Activated CD4-positive, alpha-beta T cell treated with anti-CD3 and anti-CD28 coated beads for 1 hour (primary cell): Measurements from ENCODE around the gene BICD1.

Experiments
- DNase-seq: peaks from one replicate; pipeline ENCODE4 v3.0.0-alpha.2; 2020

BICD1 gene

DNA sequence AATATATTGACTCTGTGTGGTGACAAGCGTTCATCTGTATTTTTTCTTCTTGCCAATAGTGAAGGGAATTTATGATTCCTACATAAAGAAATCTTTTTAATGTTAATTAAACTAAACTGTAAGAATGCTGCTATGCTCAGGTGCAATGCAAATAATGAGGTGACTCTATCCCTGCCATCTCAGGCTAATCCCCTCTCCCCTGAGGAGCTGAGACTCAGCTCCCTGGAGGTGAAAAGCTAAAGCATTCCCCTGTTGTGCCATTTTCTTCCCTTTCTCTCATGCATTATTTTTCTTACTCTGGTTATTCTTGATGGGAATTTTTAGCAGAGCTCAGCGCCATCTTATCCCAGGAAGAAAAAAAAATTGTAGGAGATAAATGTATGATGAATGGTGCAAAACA lies 178.8 kb downstream of the BICD1 start:
- no peak for DNase-seq

DNA sequence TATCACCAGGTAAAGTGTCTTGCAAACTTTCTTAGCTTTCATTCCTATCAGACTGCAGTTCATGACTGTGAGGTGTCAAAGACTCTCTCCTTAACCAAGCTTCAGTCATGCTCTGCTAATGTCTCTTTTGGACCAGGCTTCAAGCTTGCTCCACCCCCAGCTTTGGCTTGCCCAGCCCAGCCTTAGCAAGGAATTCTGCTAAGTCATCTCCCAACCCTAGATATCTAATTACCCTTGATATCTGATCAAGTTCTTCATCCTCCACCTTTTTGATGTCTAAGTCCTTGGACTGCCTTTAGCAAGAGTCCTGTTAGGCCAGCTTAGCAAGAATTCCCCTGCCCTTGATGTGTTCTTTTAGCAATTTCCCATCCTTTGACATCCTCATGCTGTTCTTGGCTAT lies 183.8 kb downstream of the BICD1 start:
- DNase-seq = no peak

DNA sequence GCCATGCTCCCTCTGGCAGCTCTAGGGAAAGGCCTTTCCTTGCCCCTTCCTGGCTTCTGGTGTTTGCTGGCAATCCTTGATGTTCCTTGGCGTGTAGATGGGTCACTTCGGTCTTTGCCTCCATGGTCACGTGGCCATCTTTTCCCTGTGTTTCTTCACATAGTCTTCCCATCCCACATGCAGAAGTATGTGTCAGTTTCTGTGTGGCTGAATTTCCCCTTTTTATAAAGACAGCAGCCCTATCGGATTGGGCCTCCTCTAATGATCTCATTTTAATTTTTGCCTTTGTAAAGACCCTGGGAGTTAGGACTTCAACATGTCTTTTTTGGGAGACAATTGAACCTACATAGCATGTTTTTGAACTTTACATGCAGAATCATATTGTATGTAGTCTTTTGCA lies 185.5 kb downstream of the BICD1 start:
- DNase-seq = no peak

DNA sequence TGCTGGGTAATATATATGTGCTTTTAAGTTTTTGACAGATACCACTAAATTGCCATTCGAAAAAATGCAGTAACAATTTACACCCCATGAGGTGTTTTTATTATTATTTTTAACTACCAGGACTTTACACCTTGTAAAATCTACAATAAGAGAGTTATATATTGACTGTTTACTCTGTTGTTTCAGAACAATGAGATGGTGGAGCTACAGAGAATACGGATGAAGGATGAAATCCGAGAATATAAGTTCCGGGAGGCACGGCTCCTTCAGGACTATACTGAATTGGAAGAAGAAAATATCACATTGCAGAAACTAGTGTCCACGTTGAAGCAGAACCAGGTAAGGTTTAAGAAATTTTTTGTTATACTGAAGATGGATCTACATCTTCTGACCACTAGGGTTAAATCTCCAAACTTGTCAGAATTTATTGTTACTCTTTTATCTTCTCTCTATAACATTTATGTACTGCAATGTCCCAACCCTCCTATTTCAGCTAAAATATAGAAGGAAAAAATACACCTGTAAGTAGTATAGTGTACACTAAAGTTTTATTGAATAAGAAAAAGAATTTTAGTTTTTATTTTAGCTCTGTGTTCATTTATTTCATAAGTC lies 187.3 kb downstream of the BICD1 start:
- DNase-seq = no peak

DNA sequence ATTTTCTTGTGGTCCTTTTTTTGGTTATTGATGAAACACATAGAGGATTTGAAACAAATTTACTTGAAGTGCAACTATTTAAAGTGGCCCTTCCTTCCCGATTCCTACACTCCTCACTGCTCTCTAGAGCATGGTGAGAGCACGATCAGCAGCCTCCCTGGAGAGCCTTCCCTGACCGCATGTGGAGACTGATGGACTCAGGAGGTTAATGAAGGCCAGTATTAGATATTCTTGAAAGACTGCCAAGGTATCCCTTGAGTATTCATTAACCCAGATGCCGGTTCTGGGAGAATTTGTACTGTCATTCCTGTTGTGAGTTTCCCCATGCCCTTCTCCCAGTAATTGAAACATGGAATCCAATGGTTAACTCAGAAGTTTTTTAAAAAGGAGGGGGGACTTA lies 189.9 kb downstream of the BICD1 start:
- no peak for DNase-seq

DNA sequence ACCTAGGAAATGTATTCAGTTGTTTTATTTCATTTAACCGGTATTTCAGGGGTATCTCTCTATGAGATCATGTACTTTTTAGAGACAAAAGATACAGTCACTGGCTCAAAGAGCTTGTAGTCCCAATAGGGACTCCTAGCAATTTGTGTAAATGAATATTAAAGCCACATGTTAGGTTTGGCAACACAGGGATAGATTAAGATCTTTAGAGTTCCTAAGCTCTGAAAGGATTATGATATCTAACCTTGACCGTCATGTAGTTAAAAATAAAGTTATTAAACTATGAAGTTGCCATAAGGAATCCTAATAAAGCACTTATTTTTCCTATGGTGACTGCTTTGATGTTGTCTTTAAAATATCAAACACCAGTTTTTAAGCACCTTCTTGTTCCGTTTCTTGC lies 192.3 kb downstream of the BICD1 start:
- DNase-seq = no peak

DNA sequence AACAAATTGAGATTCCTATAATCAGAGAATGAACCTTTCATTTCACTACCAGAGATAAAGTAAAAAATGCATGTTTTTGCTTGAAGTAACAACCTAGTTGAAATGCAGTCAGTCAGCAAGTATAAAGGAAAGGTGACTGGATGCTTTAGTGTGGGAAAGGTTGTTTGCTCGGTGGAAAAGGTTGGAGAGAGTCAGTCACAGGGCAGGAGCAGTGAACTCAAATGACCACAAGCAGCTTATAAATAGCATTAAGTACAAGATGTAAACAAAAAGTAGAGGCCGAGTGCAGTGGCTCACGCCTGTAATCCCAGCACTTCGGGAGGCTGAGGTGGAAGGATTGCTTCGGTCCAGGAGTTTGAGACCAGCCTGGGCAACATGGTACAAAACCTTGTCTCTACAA lies 194.6 kb downstream of the BICD1 start:
- DNase-seq = no peak

DNA sequence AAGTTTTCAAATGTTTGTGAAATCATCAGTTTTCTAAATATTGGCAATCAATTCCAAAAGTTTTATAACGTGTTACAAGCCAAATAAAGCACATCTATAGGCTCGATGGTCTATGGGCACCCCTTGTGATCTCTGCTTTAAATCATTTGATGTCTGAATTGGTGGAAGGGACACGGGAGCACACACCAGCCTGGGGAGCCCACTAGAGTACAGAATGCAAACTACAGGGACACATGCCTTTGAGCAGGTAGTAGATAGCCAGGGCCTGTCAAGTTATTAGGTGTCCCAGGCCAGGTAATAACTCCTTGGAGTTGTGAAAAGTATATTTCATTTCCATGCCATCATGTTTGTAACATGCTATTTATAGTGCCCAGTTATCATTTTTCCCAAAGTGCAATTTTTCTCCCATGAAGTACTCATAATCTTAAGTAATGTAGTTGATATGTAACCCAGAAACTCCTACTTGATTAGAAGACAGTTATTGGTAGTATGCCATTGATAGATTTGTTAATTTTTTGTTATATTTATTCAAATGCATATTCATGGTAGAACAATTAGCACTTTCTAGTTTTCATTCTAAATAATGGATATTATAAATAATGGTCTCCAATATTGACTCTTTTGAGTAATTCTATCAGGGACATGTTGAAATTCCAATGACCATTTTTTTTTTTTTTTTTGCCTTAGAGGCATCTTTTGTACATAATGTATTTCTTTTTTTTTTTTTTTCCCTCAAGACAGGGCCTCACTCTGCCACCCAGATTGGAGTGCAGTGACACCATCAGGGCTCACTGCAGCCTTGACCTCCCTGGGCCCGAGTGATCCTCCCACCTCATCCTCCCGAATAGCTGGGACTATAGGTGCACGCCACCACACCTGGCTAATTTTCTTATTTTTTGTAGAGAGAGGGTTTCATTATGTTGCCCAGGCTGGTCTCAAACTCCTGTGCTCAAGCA lies 195.8 kb downstream of the BICD1 start:
- DNase-seq = no peak

DNA sequence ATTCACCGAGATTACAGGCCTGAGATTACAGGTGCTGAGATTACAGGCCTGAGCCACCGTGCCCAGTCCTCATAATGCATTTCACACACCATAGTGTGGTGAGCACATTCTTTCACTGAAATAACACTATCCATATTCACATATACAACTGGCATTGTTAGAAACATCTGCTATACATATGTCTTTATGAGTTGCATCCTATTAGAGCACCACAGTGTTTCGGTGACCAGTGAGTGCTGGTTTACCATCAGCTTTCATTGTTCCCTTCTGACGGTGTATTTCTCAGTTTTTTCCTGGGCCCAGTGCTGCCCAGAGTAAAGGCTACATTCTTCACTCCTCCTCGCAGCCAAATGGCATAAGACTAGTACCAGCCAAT lies 196.5 kb downstream of the BICD1 start:
- no peak for DNase-seq

DNA sequence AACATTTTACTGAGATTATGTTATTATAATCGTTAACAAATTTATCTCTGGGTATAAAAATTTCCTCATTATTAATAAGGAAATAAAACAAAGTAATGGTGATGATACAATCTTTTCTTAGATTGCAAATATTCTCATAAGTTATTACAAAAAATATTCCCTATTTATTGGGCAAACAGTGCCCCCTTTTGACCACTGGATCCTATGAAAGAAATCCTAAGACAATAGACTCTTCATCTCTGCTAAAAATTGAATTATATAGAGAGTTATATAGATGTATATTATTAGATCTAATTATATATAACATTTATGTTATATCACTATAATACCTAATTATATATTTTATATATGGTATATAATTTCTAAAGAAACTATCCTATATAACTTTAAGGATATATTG lies 198.5 kb downstream of the BICD1 start:
- DNase-seq = no peak

DNA sequence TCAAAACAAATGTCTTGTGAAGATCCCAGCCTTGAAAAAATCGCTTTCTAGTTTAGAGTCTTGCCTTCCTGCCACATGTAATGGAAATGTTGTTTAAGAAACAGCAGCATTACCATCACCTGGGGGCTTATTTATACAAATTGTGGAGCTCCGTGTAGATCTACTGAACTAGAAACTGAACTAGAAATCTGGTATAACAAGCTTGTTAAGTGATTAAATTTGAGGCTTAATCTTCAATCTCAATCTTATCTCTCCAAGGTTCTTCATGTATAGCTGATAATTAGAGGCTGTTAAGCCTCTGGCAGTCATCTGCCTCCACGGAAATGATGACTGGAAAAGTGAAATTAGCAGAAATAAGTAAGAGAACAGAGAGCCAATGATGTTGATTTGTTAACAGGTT lies 200.7 kb downstream of the BICD1 start:
- DNase-seq = no peak

DNA sequence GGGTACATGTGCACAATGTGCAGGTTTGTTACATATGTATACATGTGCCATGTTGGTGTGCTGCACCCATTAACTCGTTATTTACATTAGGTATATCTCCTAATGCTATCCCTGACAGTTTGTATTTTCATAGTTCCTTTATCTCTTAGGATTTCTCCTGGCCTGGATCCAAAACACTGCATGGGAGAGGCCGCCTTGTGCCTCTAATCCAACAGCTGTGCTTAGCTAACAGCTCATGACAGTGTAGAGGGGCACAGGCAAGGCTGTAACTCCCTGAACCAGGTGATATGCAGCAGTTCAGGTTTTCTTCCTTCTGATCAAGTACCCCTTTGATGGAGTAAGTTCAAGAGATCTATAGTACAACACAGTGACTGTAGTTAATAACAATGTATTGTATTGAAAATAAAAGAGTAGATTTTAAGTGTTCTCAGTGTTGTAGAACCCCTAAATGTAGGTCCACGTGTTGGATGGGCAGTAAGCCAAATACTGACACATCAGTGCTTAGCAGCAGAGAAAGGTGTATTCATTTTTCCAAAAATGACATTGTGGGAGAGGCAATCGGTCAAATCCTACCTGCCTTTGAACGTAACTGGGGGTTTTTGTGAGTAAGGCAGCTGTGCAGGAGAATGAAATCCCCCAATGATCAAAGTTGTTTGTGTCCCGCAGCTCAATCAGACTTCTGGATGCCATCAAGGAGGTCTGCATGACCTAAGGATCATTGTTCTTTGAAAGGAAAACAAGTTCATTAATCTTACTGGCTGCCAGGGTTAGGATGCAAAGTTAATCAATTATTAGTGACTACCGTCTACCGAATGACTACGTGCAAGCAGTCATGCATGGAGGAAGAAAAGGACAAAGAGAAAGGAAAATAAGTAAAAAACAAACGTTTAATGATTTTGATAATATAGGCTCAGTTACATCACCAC lies 203.4 kb downstream of the BICD1 start:
- DNase-seq = no peak

DNA sequence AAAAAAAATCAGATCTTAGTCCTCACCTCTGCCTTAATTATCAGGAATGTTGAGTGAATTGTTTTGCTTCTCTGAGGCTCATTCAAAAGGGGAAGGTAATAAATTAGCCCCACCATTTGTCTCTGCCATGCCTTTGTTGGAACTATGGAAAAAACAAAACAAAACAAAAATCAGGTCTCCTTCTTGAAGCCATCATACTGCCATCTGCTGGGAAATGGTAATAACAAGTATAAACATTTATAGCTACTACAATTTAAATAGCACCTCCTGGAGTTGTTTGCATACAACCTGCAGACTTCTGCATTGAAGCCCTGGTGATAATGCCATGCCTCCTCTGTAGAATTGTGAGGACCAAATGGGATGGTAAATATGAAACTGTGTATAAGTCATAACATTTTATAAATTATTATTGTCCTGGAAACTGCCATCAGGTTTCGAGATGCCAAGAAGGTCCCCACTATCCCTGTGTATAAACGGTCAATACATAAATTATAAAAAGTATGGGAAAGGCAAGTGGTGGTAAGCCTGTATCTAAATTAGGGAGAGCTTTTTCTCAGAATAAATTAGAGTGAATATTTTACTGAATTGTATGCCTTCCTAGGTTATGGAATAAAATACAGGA lies 205.5 kb downstream of the BICD1 start:
- DNase-seq = no peak

DNA sequence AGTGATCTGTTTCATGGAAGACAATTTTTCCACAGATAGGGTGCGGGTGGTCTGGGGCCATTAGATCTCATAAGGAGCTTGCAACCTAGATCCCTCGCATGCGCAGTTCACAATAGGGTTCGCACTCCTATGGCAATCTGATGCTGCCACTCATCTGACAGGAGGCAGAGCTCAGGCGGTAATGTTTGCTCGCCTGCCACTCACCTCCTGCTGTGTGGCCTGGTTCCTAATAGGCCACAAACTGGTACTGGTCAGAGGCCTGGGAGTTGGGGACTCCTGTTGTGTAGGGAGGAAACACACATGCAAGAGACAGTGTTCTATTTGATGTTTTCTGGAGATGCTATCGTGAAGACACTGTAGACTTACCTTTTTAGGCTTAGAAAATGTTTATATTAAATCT lies 215.7 kb downstream of the BICD1 start:
- DNase-seq = no peak

DNA sequence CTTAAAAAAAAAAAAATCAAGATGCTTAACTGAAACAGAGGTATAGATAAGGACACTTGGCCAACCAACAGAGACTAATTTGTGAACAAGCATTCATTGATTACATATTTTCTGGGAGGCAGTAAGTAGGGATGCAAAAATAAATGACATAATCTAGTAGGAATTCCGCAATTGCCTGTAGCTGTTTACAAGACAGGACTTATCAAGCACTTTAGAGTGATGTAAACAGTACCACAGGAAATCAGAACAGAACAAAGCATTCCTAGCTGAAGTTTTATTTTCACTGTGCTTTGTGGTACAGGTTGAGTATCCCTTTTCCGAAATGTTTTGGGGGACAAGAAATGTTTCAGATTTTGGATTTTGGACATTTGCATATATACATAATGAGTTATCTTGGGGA lies 224.5 kb downstream of the BICD1 start:
- no peak for DNase-seq

DNA sequence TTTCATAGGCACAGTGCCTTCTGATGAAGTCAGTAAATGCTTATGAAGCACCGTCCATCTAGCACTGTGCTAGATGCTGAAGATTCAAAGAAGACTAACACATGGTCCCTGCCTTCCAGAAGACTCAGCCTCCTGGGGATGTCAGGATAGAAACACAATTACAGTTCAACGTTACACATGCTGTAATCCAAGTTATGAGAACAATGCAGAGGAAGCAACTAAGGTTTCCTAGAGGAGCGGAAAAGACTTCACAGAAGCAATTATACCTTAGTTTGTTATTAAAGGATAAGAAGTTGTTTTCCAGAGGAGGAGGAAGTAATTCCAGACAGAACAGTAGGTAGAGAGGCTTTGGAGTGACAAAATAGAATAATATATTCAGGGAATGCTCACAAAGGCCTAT lies 225.8 kb downstream of the BICD1 start:
- no peak for DNase-seq

DNA sequence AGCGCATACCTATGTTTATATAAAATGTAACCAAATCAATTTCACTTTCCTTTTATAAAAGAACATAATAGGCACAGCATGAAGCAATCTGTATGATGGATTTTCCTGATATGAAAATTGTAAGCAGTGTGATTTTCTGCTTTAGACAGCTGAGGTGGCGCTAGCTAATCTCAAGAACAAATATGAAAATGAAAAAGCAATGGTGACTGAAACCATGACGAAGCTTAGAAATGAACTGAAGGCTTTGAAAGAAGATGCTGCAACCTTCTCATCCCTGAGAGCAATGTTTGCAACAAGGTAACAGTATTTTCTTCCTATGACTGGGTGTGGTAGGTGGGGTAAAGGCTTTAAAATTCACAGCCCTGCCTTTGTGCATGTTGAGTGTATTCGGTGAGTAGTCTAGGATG lies 227.7 kb downstream of the BICD1 start:
- no peak for DNase-seq

DNA sequence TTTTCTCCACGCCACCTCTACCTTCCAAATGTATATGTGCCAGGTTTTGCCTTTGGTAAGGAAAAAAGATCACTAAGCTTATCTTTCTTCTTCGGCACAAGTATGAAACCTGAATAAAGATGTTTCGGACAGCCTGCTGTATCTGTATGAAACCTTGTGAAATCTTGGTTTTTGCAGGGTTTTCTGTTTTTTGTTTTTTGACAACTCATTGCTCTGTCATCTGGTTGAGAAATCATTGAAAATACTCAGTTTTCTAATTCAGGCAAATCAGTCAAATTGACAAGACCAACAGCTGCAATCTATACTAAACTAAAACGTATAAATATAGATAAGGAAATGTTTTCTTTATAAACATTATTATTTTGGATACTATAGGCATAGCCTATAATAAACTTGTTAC lies 229.6 kb downstream of the BICD1 start:
- no peak for DNase-seq

DNA sequence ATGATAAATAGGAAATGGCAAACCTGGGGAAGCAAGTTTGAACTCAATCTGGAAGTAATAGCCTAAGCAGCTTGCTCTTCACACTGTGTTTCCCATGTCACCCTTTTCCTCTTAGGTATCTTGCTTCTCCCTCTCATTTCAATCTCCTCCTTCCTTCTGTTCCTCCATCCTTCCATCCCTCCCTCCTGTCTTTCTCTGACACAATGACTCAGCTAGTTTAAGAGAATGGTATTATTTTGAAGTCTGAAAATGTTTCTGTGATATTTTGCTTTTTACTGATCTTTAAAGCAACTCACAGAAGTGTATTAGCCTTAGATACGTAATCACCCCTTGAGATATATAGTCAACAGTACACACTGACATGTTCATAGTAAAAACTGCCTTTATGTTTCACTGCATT lies 236.8 kb downstream of the BICD1 start:
- DNase-seq = no peak

DNA sequence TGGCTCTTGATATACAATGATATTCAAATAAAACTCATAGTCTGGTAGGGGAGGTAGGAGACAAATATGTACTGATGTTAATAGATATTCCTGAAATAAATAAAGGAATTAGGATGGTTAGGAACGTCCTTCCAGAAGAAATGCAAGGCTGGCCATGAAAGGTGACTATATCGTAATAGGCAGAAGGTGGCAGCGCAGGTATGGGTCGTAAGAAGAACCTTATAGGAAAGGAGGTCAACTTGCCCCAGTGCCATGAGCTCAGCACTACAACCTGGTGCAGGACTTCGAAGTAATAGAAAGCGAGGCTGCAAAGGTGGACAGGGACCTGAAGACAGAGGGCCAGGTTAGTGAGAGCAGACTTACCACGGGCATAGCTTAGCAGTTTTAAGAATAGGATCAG lies 237.4 kb downstream of the BICD1 start:
- DNase-seq = no peak

DNA sequence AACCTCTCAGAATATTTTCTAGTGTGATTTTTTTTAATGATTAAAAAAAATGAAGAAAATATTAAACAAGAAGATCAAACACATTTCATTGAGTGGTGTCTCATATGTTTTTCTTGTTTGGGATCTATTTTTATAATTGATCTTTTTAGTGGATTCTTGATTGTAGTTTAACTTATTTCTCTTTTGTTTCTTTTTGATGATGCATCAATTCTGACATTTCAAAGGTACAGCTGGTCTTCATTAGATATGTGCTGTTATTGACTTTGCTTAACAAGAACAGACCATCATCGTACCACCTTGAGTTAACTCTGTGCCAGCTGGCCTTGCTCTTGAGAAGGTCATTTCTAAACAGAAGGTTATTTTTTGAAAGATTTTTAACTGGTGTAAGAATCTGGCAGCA lies 246.9 kb downstream of the BICD1 start:
- no peak for DNase-seq

DNA sequence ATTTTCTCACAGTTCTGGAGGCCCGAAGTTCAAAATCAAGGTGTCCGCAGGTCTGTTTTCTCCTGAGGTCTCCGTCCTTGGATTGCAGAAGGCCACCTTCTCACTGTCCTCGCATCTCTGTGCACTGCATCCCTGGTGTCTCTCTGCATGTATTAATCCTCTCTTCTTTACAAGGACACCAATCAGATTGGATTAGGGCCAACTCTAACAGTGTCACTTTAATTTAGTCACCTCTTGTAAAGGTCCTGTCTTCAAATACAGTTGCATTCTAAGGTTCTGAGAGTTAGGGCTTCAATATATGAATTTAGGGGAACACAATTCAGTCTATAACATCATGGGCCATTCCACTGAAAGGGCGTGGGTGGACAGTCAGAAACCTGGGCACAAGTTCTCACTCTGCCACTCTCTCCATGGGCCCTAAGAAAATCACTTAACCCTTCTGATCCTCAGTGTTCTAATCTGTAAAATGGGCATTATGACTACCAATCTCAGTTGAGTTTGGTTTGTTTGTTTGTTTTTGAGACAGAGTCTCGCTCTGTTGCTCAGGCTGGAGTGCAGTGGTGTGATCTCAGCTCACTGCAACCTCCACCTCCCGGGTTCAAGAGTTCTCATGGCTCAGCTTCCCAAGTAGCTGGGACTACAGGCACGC lies 251.1 kb downstream of the BICD1 start:
- DNase-seq = no peak

DNA sequence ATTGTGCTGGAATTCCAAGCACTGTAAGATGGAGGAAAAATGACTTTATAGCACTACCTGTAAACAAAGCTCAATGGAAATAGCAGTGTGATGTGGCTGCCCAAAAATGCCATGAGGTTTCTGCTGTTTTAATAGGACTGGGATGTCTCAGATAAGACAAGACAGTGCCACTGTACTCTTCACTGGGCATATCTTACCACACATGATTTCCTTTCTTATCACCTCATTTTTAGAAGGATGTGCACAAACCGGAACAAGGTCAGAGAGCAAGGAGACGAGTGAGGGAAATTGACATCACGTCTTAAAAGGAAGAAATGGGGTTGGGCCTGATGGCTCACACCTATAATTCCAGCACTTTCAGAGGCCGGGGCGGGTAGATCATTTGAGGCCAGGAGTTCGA lies 254.3 kb downstream of the BICD1 start:
- DNase-seq = no peak
